ENCODE results near the gene SHC3.

The SHC3 gene

GRCh38 chr9:89153232-89154017 is 25.2 kb downstream of the SHC3 start:
- no peak for DNase-seq

GRCh38 chr9:89149726-89150125 is 28.9 kb downstream of the SHC3 start:
- DNase-seq: no peak

GRCh38 chr9:89145097-89145496 is 33.5 kb downstream of the SHC3 start:
- no peak for DNase-seq

GRCh38 chr9:89144238-89144637 is 34.4 kb downstream of the SHC3 start:
- no peak for DNase-seq

GRCh38 chr9:89143266-89143665 is 35.4 kb downstream of the SHC3 start:
- no peak for DNase-seq

- DNase-seq: no peak
Observed at GRCh38 chr9:89139455-89139854, 39.2 kb downstream of the SHC3 start.

GRCh38 chr9:89138463-89139390 is 39.9 kb downstream of the SHC3 start:
- no peak for DNase-seq

GRCh38 chr9:89137542-89138462 is 40.8 kb downstream of the SHC3 start:
- no peak for DNase-seq

GRCh38 chr9:89135591-89136166 is 42.9 kb downstream of the SHC3 start:
- DNase-seq: no peak

GRCh38 chr9:89134709-89135108 is 43.9 kb downstream of the SHC3 start:
- no peak for DNase-seq

- DNase-seq: no peak
Observed at GRCh38 chr9:89122949-89123348, 55.7 kb downstream of the SHC3 start.

- DNase-seq: no peak
Observed at GRCh38 chr9:89120704-89121103, 57.9 kb downstream of the SHC3 start.

GRCh38 chr9:89116805-89117192 is 61.8 kb downstream of the SHC3 start:
- DNase-seq: no peak

- no peak for DNase-seq
Observed at GRCh38 chr9:89116064-89116804, 62.4 kb downstream of the SHC3 start.

GRCh38 chr9:89115426-89115825 is 63.2 kb downstream of the SHC3 start:
- DNase-seq: no peak

- no peak for DNase-seq
Observed at GRCh38 chr9:89114741-89115140, 63.9 kb downstream of the SHC3 start.

- DNase-seq: no peak
Observed at GRCh38 chr9:89113851-89114250, 64.8 kb downstream of the SHC3 start.

- DNase-seq: no peak
Observed at GRCh38 chr9:89112243-89112642, 66.4 kb downstream of the SHC3 start.

GRCh38 chr9:89109666-89110065 is 69.0 kb downstream of the SHC3 start:
- no peak for DNase-seq

GRCh38 chr9:89107406-89107805 is 71.2 kb downstream of the SHC3 start:
- no peak for DNase-seq

- DNase-seq: no peak
Observed at GRCh38 chr9:89106224-89106851, 72.3 kb downstream of the SHC3 start.

All from activated CD8-positive, alpha-beta memory T cell treated with anti-CD3 and anti-CD28 coated beads, Interleukin-2, amount 50 U/mL, for 48 hours (primary cell).